Activated CD4-positive, alpha-beta T cell treated with anti-CD3 and anti-CD28 coated beads for 4 hours (primary cell): Measurements from ENCODE around the gene TUFM.
"Not testable (repeated sequence)": the region's sequence is repeated elsewhere in the genome, so short reads cannot be mapped to it uniquely, and the experiment has no call there.

Experiments used
- DNase-seq, 2 donors: peaks; one replicate each; pipeline ENCODE4 v3.0.0-alpha.2; 2020

TUFM gene

GRCh38 chr16:28837672-28838557, 8.2 kb downstream of the TUFM start:
- DNase-seq = no peak

GRCh38 chr16:28836761-28837064, 9.4 kb downstream of the TUFM start:
- DNase-seq = no peak

- no peak for DNase-seq
These were observed 10.0 kb downstream of the TUFM start for GRCh38 chr16:28835864-28836760.

- DNase-seq = no peak
These were observed 11.0 kb downstream of the TUFM start for GRCh38 chr16:28834873-28835863.

- DNase-seq = no peak
These were observed 11.8 kb downstream of the TUFM start for GRCh38 chr16:28834349-28834748.

- DNase-seq = no peak
These were observed 15.6 kb downstream of the TUFM start for GRCh38 chr16:28830531-28830930.

GRCh38 chr16:28829747-28830146, 16.4 kb downstream of the TUFM start:
- DNase-seq = no peak

- DNase-seq = no peak
These were observed 20.0 kb downstream of the TUFM start for GRCh38 chr16:28826141-28826540.

- no peak for DNase-seq
These were observed 21.5 kb downstream of the TUFM start for GRCh38 chr16:28824717-28824973.

GRCh38 chr16:28823873-28824716, 22.1 kb downstream of the TUFM start:
- DNase-seq = peak; percentile 97 to 99

GRCh38 chr16:28823291-28823872, 22.8 kb downstream of the TUFM start:
- DNase-seq = no peak

- peak; percentile 94 to 97 for DNase-seq
These were observed 23.4 kb downstream of the TUFM start, which contains the start of gene ATXN2L for GRCh38 chr16:28822520-28823290. TSS of gene ATXN2L (plus strand) at chr16:28822999. CDS start at chr16:28823260, 261 bp downstream.

- no peak for DNase-seq
These were observed 24.2 kb downstream of the TUFM start for GRCh38 chr16:28821874-28822519.

- DNase-seq = not testable (repeated sequence)
These were observed 25.6 kb downstream of the TUFM start for GRCh38 chr16:28820546-28820945.

- DNase-seq = no peak
These were observed 26.1 kb downstream of the TUFM start for GRCh38 chr16:28820016-28820415.

GRCh38 chr16:28807445-28808120, 38.6 kb downstream of the TUFM start:
- not testable (repeated sequence) for DNase-seq

GRCh38 chr16:28802235-28803019, 43.7 kb downstream of the TUFM start:
- DNase-seq = peak; percentile 76 to 78
